ENCODE results near the gene SMCR8. TPM values are rescaled to one million over a fixed set of nuclear protein-coding genes. Genes with fewer than 3 reads are reported as not detected.

SMCR8 gene
- total RNA-seq, 1 experiment from 2014 or later = 12.7 TPM

GRCh38 chr17:18360518-18360917 is 45.4 kb downstream of the SMCR8 start:
- Histone ChIP-seq H4K20me1 (ENCODE audit: insufficient read depth, low read depth, low read length) (no peaks in the 10 kb centered on the region), H3K9me2 (replicated peaks; ENCODE audit: insufficient read depth, low read length) (no peaks in the 10 kb centered on the region)

GRCh38 chr17:18361837-18362697 is 47.0 kb downstream of the SMCR8 start:
- Histone ChIP-seq H3K9me3 (ENCODE audit: low read length) (no peaks in the 10 kb centered on the region), H3K4me3 (ENCODE audit: low read length) (peak overlapping the region; percentile 89), H3K4me1 (ENCODE audit: low read length) (peaks cover 12% of the 10 kb centered on the region), H3K27me3 (ENCODE audit: low read length) (no peaks in the 10 kb centered on the region), H4K20me1 (ENCODE audit: insufficient read depth, low read depth, low read length) (no peaks in the 10 kb centered on the region), H3K4me2 (ENCODE audit: low read depth, low read length, poor library complexity, severe bottlenecking) (peak overlapping the region; percentile 88), H3K36me3 (ENCODE audit: insufficient read depth, low read length) (no peaks in the 10 kb centered on the region), H3K9me2 (replicated peaks; ENCODE audit: insufficient read depth, low read length) (no peaks in the 10 kb centered on the region), H3K79me2 (ENCODE audit: low read length) (peaks cover 23% of the 10 kb centered on the region), H3K27ac (ENCODE audit: low read length) (no peak overlapping the region), H2AFZ (ENCODE audit: low read length) (no peak overlapping the region), H3K9ac (ENCODE audit: low read length) (peak overlapping the region; percentile 82)
- DNase-seq = no peak

More at GRCh38 chr17:18360518-18360917, 45.4 kb downstream of the SMCR8 start:
- no peak for DNase-seq
- Histone ChIP-seq H3K27ac (ENCODE audit: low read length) (no peak overlapping the region), H3K36me3 (ENCODE audit: insufficient read depth, low read length) (no peaks in the 10 kb centered on the region), H3K4me1 (ENCODE audit: low read length) (peaks cover 12% of the 10 kb centered on the region), H3K79me2 (ENCODE audit: low read length) (peaks cover 23% of the 10 kb centered on the region), H3K4me3 (ENCODE audit: low read length) (no peak overlapping the region), H2AFZ (ENCODE audit: low read length) (no peak overlapping the region), H3K9ac (ENCODE audit: low read length) (no peak overlapping the region), H3K27me3 (ENCODE audit: low read length) (no peaks in the 10 kb centered on the region), H3K9me3 (ENCODE audit: low read length) (no peaks in the 10 kb centered on the region), H3K4me2 (ENCODE audit: low read depth, low read length, poor library complexity, severe bottlenecking) (no peak overlapping the region)

GRCh38 chr17:18362698-18363100 is 47.6 kb downstream of the SMCR8 start:
- Histone ChIP-seq H3K79me2 (ENCODE audit: low read length) (peaks cover 23% of the 10 kb centered on the region), H2AFZ (ENCODE audit: low read length) (peak overlapping the region; percentile 88), H3K9ac (ENCODE audit: low read length) (peak overlapping the region; percentile 82), H3K9me2 (replicated peaks; ENCODE audit: insufficient read depth, low read length) (no peaks in the 10 kb centered on the region), H3K4me3 (ENCODE audit: low read length) (peak overlapping the region; percentile 89), H3K27ac (ENCODE audit: low read length) (peak overlapping the region; percentile 21; the same call in 1 of the 2 replicates), H3K36me3 (ENCODE audit: insufficient read depth, low read length) (no peaks in the 10 kb centered on the region), H3K27me3 (ENCODE audit: low read length) (no peaks in the 10 kb centered on the region), H3K4me1 (ENCODE audit: low read length) (peaks cover 12% of the 10 kb centered on the region), H3K4me2 (ENCODE audit: low read depth, low read length, poor library complexity, severe bottlenecking) (peak overlapping the region; percentile 88), H3K9me3 (ENCODE audit: low read length) (no peaks in the 10 kb centered on the region), H4K20me1 (ENCODE audit: insufficient read depth, low read depth, low read length) (no peaks in the 10 kb centered on the region)
- DNase-seq = peak; percentile 80

- Histone ChIP-seq H3K4me3 (ENCODE audit: low read length) (peak within 1 kb of the TSS; percentile 89), H3K9me2 (replicated peaks; ENCODE audit: insufficient read depth, low read length) (no peaks in the 10 kb centered on the region), H2AFZ (ENCODE audit: low read length) (peak within 1 kb of the TSS; percentile 95), H4K20me1 (ENCODE audit: insufficient read depth, low read depth, low read length) (no peaks in the 10 kb centered on the region), H3K4me2 (ENCODE audit: low read depth, low read length, poor library complexity, severe bottlenecking) (peak within 1 kb of the TSS; percentile 88), H3K27ac (ENCODE audit: low read length) (peak within 1 kb of the TSS; percentile 21; the same call in 1 of the 2 replicates), H3K4me1 (ENCODE audit: low read length) (peaks cover 12% of the 10 kb centered on the region), H3K9me3 (ENCODE audit: low read length) (no peaks in the 10 kb centered on the region), H3K36me3 (ENCODE audit: insufficient read depth, low read length) (no peaks in the 10 kb centered on the region), H3K9ac (ENCODE audit: low read length) (peak within 1 kb of the TSS; percentile 82), H3K79me2 (ENCODE audit: low read length) (peaks cover 23% of the 10 kb centered on the region), H3K27me3 (ENCODE audit: low read length) (no peaks in the 10 kb centered on the region)
- peak; percentile 98 for DNase-seq
Observed at GRCh38 chr17:18363101-18364049, 48.3 kb downstream of the SMCR8 start, which contains the start of gene SHMT1. Gene SHMT1, minus strand, starts transcription at chr17:18363550. Its CDS starts 7,569 bp downstream, at chr17:18355981.

- Histone ChIP-seq H3K4me2 (ENCODE audit: low read depth, low read length, poor library complexity, severe bottlenecking) (peak overlapping the region; percentile 88), H3K4me1 (ENCODE audit: low read length) (peaks cover 12% of the 10 kb centered on the region), H3K9me3 (ENCODE audit: low read length) (no peaks in the 10 kb centered on the region), H3K9ac (ENCODE audit: low read length) (no peak overlapping the region), H3K4me3 (ENCODE audit: low read length) (peak overlapping the region; percentile 89; the same call in 1 of the 2 replicates), H2AFZ (ENCODE audit: low read length) (no peak overlapping the region), H3K9me2 (replicated peaks; ENCODE audit: insufficient read depth, low read length) (no peaks in the 10 kb centered on the region), H4K20me1 (ENCODE audit: insufficient read depth, low read depth, low read length) (no peaks in the 10 kb centered on the region), H3K36me3 (ENCODE audit: insufficient read depth, low read length) (no peaks in the 10 kb centered on the region), H3K27ac (ENCODE audit: low read length) (no peak overlapping the region), H3K79me2 (ENCODE audit: low read length) (peaks cover 23% of the 10 kb centered on the region), H3K27me3 (ENCODE audit: low read length) (no peaks in the 10 kb centered on the region)
- DNase-seq = no peak
Observed at GRCh38 chr17:18364166-18364565, 49.1 kb downstream of the SMCR8 start.

- H3K79me2 ChIP-seq (ENCODE audit: low read length) = no peaks in the 10 kb centered on the region
- no peak for DNase-seq
- no peaks in the 10 kb centered on the region for H3K36me3 ChIP-seq (ENCODE audit: insufficient read depth, low read length)
- no peak overlapping the region for H2AFZ ChIP-seq (ENCODE audit: low read length)
- no peak overlapping the region for H3K4me3 ChIP-seq (ENCODE audit: low read length)
- H3K9me3 ChIP-seq (ENCODE audit: low read length) = no peaks in the 10 kb centered on the region
- no peaks in the 10 kb centered on the region for H3K9me2 ChIP-seq (replicated peaks; ENCODE audit: insufficient read depth, low read length)
- no peaks in the 10 kb centered on the region for H3K4me1 ChIP-seq (ENCODE audit: low read length)
- no peak overlapping the region for H3K27ac ChIP-seq (ENCODE audit: low read length)
- H3K4me2 ChIP-seq (ENCODE audit: low read depth, low read length, poor library complexity, severe bottlenecking) = no peak overlapping the region
- H3K27me3 ChIP-seq (ENCODE audit: low read length) = no peaks in the 10 kb centered on the region
- H3K9ac ChIP-seq (ENCODE audit: low read length) = no peak overlapping the region
- no peaks in the 10 kb centered on the region for H4K20me1 ChIP-seq (ENCODE audit: insufficient read depth, low read depth, low read length)
Observed at GRCh38 chr17:18368946-18369345, 53.9 kb downstream of the SMCR8 start.

GRCh38 chr17:18370761-18371160 is 55.7 kb downstream of the SMCR8 start:
- H3K9ac ChIP-seq (ENCODE audit: low read length) = no peak overlapping the region
- H2AFZ ChIP-seq (ENCODE audit: low read length) = no peak overlapping the region
- no peak overlapping the region for H3K4me2 ChIP-seq (ENCODE audit: low read depth, low read length, poor library complexity, severe bottlenecking)
- no peaks in the 10 kb centered on the region for H3K36me3 ChIP-seq (ENCODE audit: insufficient read depth, low read length)
- H3K27ac ChIP-seq (ENCODE audit: low read length) = no peak overlapping the region
- H3K79me2 ChIP-seq (ENCODE audit: low read length) = no peaks in the 10 kb centered on the region
- H3K27me3 ChIP-seq (ENCODE audit: low read length) = no peaks in the 10 kb centered on the region
- no peak for DNase-seq
- H3K4me1 ChIP-seq (ENCODE audit: low read length) = no peaks in the 10 kb centered on the region
- no peak overlapping the region for H3K4me3 ChIP-seq (ENCODE audit: low read length)
- no peaks in the 10 kb centered on the region for H3K9me2 ChIP-seq (replicated peaks; ENCODE audit: insufficient read depth, low read length)
- H4K20me1 ChIP-seq (ENCODE audit: insufficient read depth, low read depth, low read length) = no peaks in the 10 kb centered on the region
- no peaks in the 10 kb centered on the region for H3K9me3 ChIP-seq (ENCODE audit: low read length)

- Histone ChIP-seq H3K9me2 (replicated peaks; ENCODE audit: insufficient read depth, low read length) (no peaks in the 10 kb centered on the region), H3K36me3 (ENCODE audit: insufficient read depth, low read length) (no peaks in the 10 kb centered on the region), H3K9ac (ENCODE audit: low read length) (no peak overlapping the region), H3K27ac (ENCODE audit: low read length) (no peak overlapping the region), H3K79me2 (ENCODE audit: low read length) (no peaks in the 10 kb centered on the region), H4K20me1 (ENCODE audit: insufficient read depth, low read depth, low read length) (no peaks in the 10 kb centered on the region), H3K9me3 (ENCODE audit: low read length) (no peaks in the 10 kb centered on the region), H3K27me3 (ENCODE audit: low read length) (no peaks in the 10 kb centered on the region), H3K4me2 (ENCODE audit: low read depth, low read length, poor library complexity, severe bottlenecking) (no peak overlapping the region), H2AFZ (ENCODE audit: low read length) (no peak overlapping the region), H3K4me3 (ENCODE audit: low read length) (no peak overlapping the region), H3K4me1 (ENCODE audit: low read length) (no peaks in the 10 kb centered on the region)
- DNase-seq = no peak
Observed at GRCh38 chr17:18371455-18371854, 56.4 kb downstream of the SMCR8 start.

All from Karpas-422 (cell line).